Measurements from ENCODE around the gene SULT1B1. TPM values are rescaled to one million over a fixed set of nuclear protein-coding genes. Genes with fewer than 3 reads are reported as not detected.

The SULT1B1 gene
- total RNA-seq, 1 experiment from 2014 or later: 0.05 TPM

GRCh38 chr4:69714086-69714485, 46.3 kb downstream of the SULT1B1 start:
- no peaks in the 10 kb centered on the region for H3K9me3 ChIP-seq (ENCODE audit: control insufficient read depth, insufficient read depth, low read depth, low read length)
- CTCF ChIA-PET: no interaction called here
- H3K27ac ChIP-seq (ENCODE audit: low read length): no peak overlapping the region
- intact Hi-C loops (cut with micrococcal nuclease; ENCODE audit: unreplicated experiment): no loop called here
- in situ Hi-C loops (cut with HindIII; ENCODE audit: low pct_unique_long_range_greater_than_20kb, low sequenced_read_pairs): no loop called here
- ATAC-seq (no peak), DNase-seq (ENCODE audit: low read depth, low spot score) (no peak)
- BruUV-seq (replicated peaks): no TSS peak
- POLR2A ChIA-PET: no interaction called here
- no peaks in the 10 kb centered on the region for H3K4me1 ChIP-seq (ENCODE audit: control insufficient read depth, insufficient read depth, low read length)
- no peaks in the 10 kb centered on the region for H3K36me3 ChIP-seq (ENCODE audit: control insufficient read depth, insufficient read depth, low read length)
- no peaks in the 10 kb centered on the region for H3K27me3 ChIP-seq (ENCODE audit: control insufficient read depth, insufficient read depth, low read length)
- TF ChIP-seq POLR2AphosphoS5 (IDR thresholded peaks at IDR 0.05; ENCODE audit: low read depth, low read length) (no peak), CTCF (IDR thresholded peaks at IDR 0.05) (no peak), REST (IDR thresholded peaks at IDR 0.05; ENCODE audit: insufficient read depth in 1 of 2, low read depth in 2 of 2, low read length in 1 of 2) (no peak), SIN3A (IDR thresholded peaks at IDR 0.05; ENCODE audit: borderline replicate concordance, insufficient read depth, low read depth, low read length) (no peak), TCF7L2 (IDR thresholded peaks at IDR 0.05; ENCODE audit: low read depth, low read length) (no peak)
- no peak overlapping the region for H3K4me3 ChIP-seq (ENCODE audit: low read depth in 2 of 2, low read length in 2 of 2)

GRCh38 chr4:69713593-69713992, 46.8 kb downstream of the SULT1B1 start:
- intact Hi-C loops (cut with micrococcal nuclease; ENCODE audit: unreplicated experiment) (no loop called here), in situ Hi-C loops (cut with HindIII; ENCODE audit: low pct_unique_long_range_greater_than_20kb, low sequenced_read_pairs) (no loop called here)
- ChIA-PET CTCF (no interaction called here), POLR2A (no interaction called here)
- Histone ChIP-seq H3K4me3 (ENCODE audit: low read depth in 2 of 2, low read length in 2 of 2) (no peak overlapping the region), H3K4me1 (ENCODE audit: control insufficient read depth, insufficient read depth, low read length) (no peaks in the 10 kb centered on the region), H3K27ac (ENCODE audit: low read length) (no peak overlapping the region), H3K36me3 (ENCODE audit: control insufficient read depth, insufficient read depth, low read length) (no peaks in the 10 kb centered on the region), H3K27me3 (ENCODE audit: control insufficient read depth, insufficient read depth, low read length) (no peaks in the 10 kb centered on the region), H3K9me3 (ENCODE audit: control insufficient read depth, insufficient read depth, low read depth, low read length) (no peaks in the 10 kb centered on the region)
- BruUV-seq (replicated peaks): no TSS peak
- TF ChIP-seq TCF7L2 (IDR thresholded peaks at IDR 0.05; ENCODE audit: low read depth, low read length) (no peak), SIN3A (IDR thresholded peaks at IDR 0.05; ENCODE audit: borderline replicate concordance, insufficient read depth, low read depth, low read length) (no peak), CTCF (IDR thresholded peaks at IDR 0.05) (no peak), POLR2AphosphoS5 (IDR thresholded peaks at IDR 0.05; ENCODE audit: low read depth, low read length) (no peak), REST (IDR thresholded peaks at IDR 0.05; ENCODE audit: insufficient read depth in 1 of 2, low read depth in 2 of 2, low read length in 1 of 2) (no peak)
- DNase-seq (ENCODE audit: low read depth, low spot score): no peak
- ATAC-seq: no peak

Measured in Panc1 (cell line).